Left cardiac atrium (tissue), 4 donors: Measurements from ENCODE around the gene FCHO1. TPM values are rescaled to one million over a fixed set of nuclear protein-coding genes. Genes with fewer than 3 reads are reported as not detected.
"Not testable (repeated sequence)": the region's sequence is repeated elsewhere in the genome, so short reads cannot be mapped to it uniquely, and the experiment has no call there.

Experiments used
- ATAC-seq, 2 donors: fragments of 200-7000 bp; cut with Tn5 transposase; one replicate each; pipeline ENCODE4 v1.9.1; 2020; ENCODE audit warnings: mild to moderate bottlenecking in 2 of 2, moderate library complexity in 2 of 2
- DNase-seq: peaks from one replicate; pipeline ENCODE4 v3.0.0-alpha.2; 2020
- intact Hi-C, 2 donors: fragments of 100-400 bp; cut with DNase I; formaldehyde crosslinking; loops; one replicate each; pipeline versions ENCODE4 v1.14.1 to v1.15.1; 2022 to 2023
- total RNA-seq, 2 donors: library from RNA; stranded (reverse); fragmentation: NEBNext Ultra II Directional; extraction: Animal tissue kit (Norgen Biotek cat#: 25700); gene quantifications; one replicate each; pipeline ENCODE4 v1.2.1, GENCODE V29; 2021
- donor health status: DM: no; HTN: yes; CAD: no.
- donor health status: DM: no; HTN: yes; CAD: no; lungs with severe emphysema.
- donor health status: DM: yes; HTN: yes; CAD: no.
- donor health status: Dilated cardiomyopathy.

Gene FCHO1
- total RNA-seq, 2 donors from 2014 or later = 1.5 to 1.8 TPM

DNA sequence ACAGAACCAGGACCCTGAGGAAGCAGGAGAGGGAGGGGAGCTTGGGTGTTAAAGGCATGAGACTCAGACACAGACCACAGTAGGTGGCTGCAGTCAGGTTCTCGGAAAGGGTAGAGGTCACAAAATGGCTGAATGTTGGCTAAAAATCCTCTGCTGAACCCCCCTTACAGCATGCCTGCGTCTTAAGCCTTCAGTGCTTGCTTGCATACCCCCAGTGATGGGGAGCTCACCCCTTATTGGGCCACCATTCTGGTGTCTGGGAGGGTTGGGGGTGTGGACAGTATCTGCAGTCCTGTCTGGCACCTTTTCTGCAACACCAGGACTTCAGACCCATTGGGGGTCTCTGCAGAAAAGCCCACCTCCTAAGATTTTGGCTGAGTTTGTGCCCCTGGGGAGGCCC, 29.5 kb downstream of the FCHO1 start:
- no peak for DNase-seq
- intact Hi-C loops = loop anchor here in 1 of 2 donors (10.0 kb wide), 1 partner anchor 74 kb away; the partner anchor contains the start of gene RPL18A
- no peak for ATAC-seq

GRCh38 chr19:17783721-17784120, 32.4 kb downstream of the FCHO1 start:
- not testable (repeated sequence) for ATAC-seq, DNase-seq
- intact Hi-C loops = loop anchor here in 1 of 2 donors (10.0 kb wide), 1 partner anchor 71 kb away; the partner anchor contains the start of gene RPL18A

- peak; percentile 40 to 51 for ATAC-seq
- intact Hi-C loops = loop anchor here in 1 of 2 donors (10.0 kb wide), 1 partner anchor 70 kb away; the partner anchor contains the start of gene RPL18A
- peak; percentile 62 for DNase-seq
These were observed 33.1 kb downstream of the FCHO1 start for GRCh38 chr19:17784201-17785008.

GRCh38 chr19:17787274-17787913, 36.1 kb downstream of the FCHO1 start:
- intact Hi-C loops = loop anchor here in 1 of 2 donors (10.0 kb wide), 1 partner anchor 67 kb away; the partner anchor contains the start of gene RPL18A
- ATAC-seq = no peak

GRCh38 chr19:17788632-17789031, 37.4 kb downstream of the FCHO1 start:
- intact Hi-C loops = loop anchor here in 1 of 2 donors (10.0 kb wide), 1 partner anchor 66 kb away; the partner anchor contains the start of gene RPL18A
- DNase-seq (no peak), ATAC-seq (no peak)

More at GRCh38 chr19:17787274-17787913, 36.1 kb downstream of the FCHO1 start:
- DNase-seq = no peak

- ATAC-seq = no peak
- intact Hi-C loops = no loop called here
These were observed 38.9 kb downstream of the FCHO1 start for GRCh38 chr19:17790059-17790780.

GRCh38 chr19:17794412-17794730, 43.1 kb downstream of the FCHO1 start:
- no peak for ATAC-seq
- intact Hi-C loops = no loop called here
- no peak for DNase-seq

More at GRCh38 chr19:17790059-17790780, 38.9 kb downstream of the FCHO1 start:
- DNase-seq = no peak

DNA sequence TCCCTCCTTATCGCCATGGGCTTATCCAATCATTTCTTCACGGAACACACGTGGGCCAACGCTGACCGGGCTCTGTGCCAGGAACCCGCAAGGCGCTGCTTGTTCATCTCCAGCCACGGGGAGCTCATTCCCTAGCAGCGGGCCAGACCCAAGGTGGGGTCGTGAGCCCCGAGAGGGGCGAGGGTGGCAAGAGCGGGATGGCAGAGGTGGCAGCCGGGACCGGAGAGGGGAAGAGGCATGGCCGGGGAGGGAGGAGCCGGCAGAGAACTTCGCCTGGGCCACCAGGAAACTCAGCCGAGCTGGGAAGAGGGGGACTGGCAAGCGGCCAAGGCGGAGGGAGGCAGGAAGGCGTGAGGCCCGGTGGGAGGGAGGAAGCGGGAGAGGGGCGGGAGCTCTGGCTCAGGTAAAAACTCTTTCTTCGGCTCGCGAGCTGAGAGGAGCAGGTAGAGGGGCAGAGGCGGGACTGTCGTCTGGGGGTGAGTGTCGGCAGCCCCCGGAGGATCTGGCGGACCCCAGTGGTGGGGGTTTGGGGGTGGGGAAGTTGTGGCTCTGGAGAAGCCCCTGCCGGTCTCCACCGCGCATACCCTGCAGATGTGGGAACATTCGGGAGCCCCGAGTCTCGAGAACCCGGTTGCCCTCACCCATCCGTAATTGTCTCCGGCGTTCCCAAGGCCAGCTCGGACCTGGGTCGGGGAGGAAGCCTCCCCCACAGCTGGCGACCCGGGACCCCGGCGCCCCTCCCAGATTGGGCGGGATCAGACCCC, 43.6 kb downstream of the FCHO1 start, which contains the start of gene B3GNT3:
B3GNT3 (plus strand) TSS at position 408 of the 764 bp plus-strand sequence. CDS start 12,670 bp downstream, outside the sequence.
- intact Hi-C loops = no loop called here
- DNase-seq (peak; percentile 51), ATAC-seq (peak in 1 of 2 donors; percentile 38)

- ATAC-seq (no peak), DNase-seq (no peak)
- intact Hi-C loops = no loop called here
These were observed 44.2 kb downstream of the FCHO1 start for GRCh38 chr19:17795495-17795856.

DNA sequence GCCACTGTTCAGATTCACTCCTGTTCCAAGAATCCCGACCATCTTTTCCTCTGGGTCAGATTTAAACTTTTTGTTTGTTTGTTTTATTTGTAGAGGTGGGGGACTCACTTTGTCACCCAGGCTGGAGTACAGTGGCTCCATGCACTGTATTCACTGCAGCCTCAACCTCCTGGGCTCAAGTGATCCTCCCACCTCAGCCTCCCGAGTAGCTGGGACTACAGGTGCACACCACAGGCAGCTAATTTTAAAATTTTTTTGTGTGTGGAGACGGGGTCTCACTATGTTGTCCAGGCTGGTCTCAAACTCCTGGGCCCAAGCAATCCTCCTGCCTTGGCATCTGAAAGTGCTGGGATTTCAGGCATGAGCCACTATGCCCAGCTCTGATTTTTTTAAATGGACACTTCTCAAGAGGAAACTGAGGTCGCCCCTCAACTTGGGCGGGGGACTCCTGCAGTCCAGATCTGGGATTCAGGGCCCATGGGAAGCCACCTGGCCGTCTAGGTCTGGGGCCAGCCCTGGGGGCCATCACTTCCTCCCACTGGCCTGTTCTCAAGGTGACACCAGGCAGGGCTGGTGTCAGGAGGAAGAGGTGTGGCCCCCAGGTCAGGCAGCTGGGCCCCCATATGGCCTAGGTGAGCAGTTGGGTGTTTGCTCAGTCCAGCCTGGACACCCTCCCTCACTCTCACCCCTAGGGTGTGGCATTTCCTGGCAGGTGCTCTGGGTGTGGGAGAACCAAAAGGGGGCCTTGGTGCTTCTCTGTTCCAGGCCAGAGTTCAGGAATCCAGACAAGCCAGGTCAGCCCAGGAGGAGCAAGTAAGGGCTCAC, 44.9 kb downstream of the FCHO1 start:
- DNase-seq = no peak
- intact Hi-C loops = no loop called here
- ATAC-seq = no peak

DNA sequence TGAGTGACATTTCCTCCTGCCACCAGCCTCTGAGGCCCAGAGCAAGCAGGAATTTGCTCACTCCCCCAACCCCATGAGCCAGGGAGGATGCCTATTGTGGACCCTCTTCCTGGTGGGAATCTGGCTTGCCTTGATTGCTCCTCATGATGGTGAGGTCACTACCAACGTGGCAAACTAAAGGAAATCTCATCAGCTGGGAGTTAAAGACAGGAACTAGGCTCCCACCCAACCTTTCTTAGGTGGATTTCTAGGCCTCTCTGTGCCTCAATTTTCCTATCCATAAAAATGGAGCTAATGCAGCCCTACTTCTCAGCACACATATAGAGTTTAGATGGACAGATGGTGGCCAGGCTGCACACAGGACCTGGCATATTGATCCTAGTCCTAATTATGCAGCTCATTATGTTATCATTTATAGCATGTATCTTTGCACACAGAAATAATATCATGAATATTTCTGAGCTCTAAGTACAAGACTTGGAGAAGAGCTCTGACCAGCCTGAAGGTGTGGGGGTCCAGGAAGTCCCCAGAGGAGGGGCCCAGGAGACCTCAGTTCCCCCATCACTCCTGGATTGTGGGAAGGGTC, 45.7 kb downstream of the FCHO1 start:
- ATAC-seq (no peak), DNase-seq (no peak)
- intact Hi-C loops = no loop called here

DNA sequence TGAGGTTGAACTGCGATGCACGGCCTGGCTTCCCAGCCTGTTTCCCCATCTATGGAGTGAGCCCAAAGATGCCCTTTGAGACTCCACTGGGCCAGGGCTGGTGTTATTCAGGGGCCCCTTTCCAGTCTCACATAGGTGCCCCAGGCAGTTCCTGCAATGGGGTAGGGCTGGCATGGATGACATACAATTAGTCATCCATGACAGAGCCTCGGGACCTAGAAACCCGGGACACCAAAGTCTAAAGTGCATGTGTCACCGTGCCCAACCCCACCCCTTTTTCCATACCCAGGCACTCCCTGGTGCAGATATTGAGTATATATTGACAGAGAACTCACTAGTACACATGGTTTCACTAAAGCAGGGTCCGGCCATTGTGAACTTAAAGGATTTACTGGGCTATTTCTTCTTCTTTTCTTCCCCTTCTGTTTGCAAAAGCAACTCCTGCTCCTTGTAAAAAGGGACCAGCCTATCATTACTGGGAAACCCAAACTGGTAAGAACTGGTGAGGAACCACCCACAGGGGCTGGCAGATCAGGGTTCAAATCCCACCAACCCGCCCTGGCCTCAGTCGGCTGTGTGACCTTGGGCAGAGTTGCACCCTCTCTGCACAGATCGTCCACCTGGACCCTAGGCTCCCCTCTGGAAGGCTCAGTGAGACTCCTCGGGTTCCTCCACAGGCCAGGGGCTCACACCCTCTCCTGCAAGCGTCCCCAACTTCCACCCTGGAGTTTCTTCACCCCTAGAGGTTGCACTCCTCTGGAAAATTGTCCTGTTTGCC, 46.3 kb downstream of the FCHO1 start:
- intact Hi-C loops = no loop called here
- DNase-seq (no peak), ATAC-seq (no peak)

DNA sequence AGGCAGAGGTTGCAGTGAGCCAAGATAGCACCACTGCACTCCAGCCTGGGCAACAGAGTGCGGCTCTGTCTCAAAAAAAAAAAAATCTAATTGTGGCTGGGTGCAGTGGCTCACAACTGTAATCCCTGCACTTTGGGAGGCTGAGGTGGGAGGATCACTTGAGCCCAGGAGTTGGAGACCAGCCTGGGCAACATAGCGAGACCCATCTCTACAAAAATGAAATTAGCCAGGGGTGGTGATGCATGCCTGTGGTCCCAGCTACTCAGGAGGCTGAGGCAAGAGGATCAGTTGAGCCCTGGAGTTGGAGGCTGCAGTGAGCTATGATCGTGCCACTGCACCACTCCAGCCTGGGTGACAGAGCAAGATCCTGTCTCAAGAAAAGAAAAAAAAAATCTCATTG, 47.3 kb downstream of the FCHO1 start:
- ATAC-seq, intact Hi-C loops, DNase-seq: not testable (repeated sequence)

DNA sequence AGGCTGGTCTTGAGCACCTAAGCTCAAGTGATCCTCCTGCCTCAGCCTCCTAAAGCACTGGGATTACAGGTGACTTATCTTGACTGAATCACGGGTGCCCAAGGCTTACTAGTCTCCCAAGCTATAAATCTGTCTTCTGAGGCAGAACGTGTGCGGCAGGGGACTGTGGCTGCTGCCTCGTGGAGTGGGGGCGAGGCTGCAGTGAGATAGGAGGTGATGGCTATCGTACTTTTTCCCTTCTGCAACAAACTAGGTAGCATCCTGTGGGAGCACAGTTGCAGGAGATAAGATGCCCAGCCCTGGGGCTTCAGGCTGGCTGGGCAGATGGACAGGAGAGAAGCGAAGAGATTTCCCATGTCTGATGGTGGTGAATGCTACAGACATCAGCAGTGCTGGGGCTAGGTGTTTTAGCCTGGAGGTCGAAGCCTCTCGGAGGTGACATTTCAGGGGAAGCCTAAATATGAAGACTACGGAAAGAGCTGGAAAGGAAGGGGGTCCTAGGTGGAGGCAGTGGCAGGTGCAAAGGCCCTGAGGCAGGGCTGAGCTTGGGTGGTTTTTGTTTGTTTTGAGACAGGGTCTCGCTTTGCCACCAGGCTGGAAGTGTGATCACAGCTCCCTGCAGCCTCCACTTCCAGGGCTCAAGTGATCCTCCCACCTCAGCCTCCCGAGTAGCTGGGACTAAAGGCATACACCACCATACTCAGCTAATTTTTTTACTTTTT, 51.0 kb downstream of the FCHO1 start:
- intact Hi-C loops = no loop called here
- ATAC-seq = no peak
- DNase-seq = no peak

DNA sequence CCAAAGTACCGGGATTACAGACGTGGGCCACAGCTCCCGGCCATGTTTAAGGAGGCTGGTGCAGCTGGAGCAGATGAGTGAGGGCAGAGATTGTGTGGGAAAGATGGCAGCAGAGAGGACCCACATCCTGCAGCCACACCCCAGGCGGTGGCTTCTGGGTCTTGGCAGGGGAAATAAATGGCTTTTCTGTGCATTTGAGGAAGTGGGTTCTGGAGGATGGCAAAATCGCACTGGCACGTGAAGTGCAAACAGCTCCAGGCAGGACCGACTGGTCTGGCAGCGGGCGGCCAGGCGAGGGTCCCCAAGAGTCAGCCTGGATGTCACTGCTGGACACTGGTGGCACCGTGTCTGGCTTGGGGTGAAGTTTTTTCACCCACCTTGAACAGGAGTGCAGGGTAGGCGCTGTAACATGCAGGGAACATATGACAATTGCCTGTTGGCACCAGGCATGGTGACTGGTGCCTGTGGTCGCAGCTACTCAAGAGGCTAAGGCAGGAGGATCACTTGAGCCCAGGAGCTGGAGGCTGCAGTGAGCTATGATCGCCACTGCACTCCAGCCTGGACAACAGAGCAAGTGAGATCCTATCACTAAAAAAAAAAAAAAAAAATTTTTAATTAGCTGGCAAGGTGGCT, 52.1 kb downstream of the FCHO1 start:
- DNase-seq = no peak
- intact Hi-C loops = no loop called here
- no peak for ATAC-seq

- intact Hi-C loops = no loop called here
- ATAC-seq (no peak), DNase-seq (no peak)
These were observed 54.1 kb downstream of the FCHO1 start for GRCh38 chr19:17805427-17805826.
